Stomach (tissue), 9 donors: ENCODE measurements around the gene RBBP8NL. TPM values are rescaled to one million over a fixed set of nuclear protein-coding genes. Genes with fewer than 3 reads are reported as not detected.

Experiments
- DNase-seq, 2 donors: peaks; one replicate each; pipeline versions ENCODE4 v3.0.0 to v3.0.0-alpha.2; 2013 to 2019
- H3K27ac ChIP-seq, 5 donors: fragments of 200-600 bp in 4 of 5; sonication (generic) in 4 of 5; one replicate each; pipeline ENCODE4 v1.5.1; 2013 to 2019; ENCODE audit warnings: mild to moderate bottlenecking in 1 of 5, moderate library complexity in 1 of 5
- H3K27me3 ChIP-seq, 3 donors: fragments of 200-600 bp; sonication (generic); one replicate each; pipeline ENCODE4 v1.5.1; 2017 to 2019; ENCODE audit warnings: mixed run types in 1 of 3
- H3K36me3 ChIP-seq, 4 donors: fragments of 200-600 bp; sonication (generic); 1 replicate in 3 of 4; 2 replicates in 1 of 4; pipeline ENCODE4 v1.5.1; 2016 to 2019
- H3K4me1 ChIP-seq, 4 donors: fragments of 200-600 bp; sonication (generic); one replicate each; pipeline ENCODE4 v1.5.1; 2016 to 2019
- H3K4me3 ChIP-seq, 4 donors: fragments of 200-600 bp; sonication (generic) in 3 of 4; one replicate each; pipeline ENCODE4 v1.5.1; 2016 to 2019; ENCODE audit warnings: mild to moderate bottlenecking in 1 of 4
- H3K9me3 ChIP-seq, 4 donors: fragments of 200-600 bp; sonication (generic); one replicate each; pipeline ENCODE4 v1.5.1; 2016 to 2019
- CTCF ChIP-seq, 7 experiments: fragments of 450-650 bp in 4 of 7; fragments of 200-600 bp in 3 of 7; sonication (generic) in 3 of 7; IDR thresholded peaks; one replicate each; pipeline ENCODE4 v1.5.1; 2016 to 2019; ENCODE audit warnings: antibody characterized with exemption in 7 of 7, control low read depth in 2 of 7, mild to moderate bottlenecking in 1 of 7
- EP300 ChIP-seq: sonication (generic); formaldehyde crosslinking; IDR thresholded peaks from one replicate; pipeline ENCODE4 v1.6.1; 2017; ENCODE audit warnings: antibody characterized with exemption
- POLR2A ChIP-seq, 4 donors: fragments of 450-650 bp; IDR thresholded peaks; one replicate each; pipeline ENCODE4 v1.6.1; 2016; ENCODE audit warnings: antibody characterized with exemption in 4 of 4, control low read depth in 2 of 4, mild to moderate bottlenecking in 1 of 4, moderate library complexity in 1 of 4
- POLR2AphosphoS5 ChIP-seq, 3 donors: sonication (generic); formaldehyde crosslinking; IDR thresholded peaks; one replicate each; pipeline ENCODE4 v1.6.1; 2016; ENCODE audit warnings: antibody characterized with exemption in 3 of 3
- WGBS, 5 donors: extraction: QIAGEN DNeasy Blood & Tissue Kit in 3 of 5; methylation state at CpG; one replicate each; pipeline versions ENCODE4 v1.1.5 to v1.1.7; 2013 to 2018; 5-methylcytosine and 5-hydroxymethylcytosine counted together
- intact Hi-C: fragments of 100-400 bp; cut with DNase I; formaldehyde crosslinking; loops from one replicate; pipeline ENCODE4 v1.15.1; 2023; ENCODE audit warnings: low total_unique reads
- polyA plus RNA-seq, 3 donors: library from polyadenylated mRNA; stranded (reverse); fragments of 200-250 nt; gene quantifications; one replicate each; pipeline ENCODE4 v1.2.3, GENCODE V29; 2013
- total RNA-seq, 5 donors: library from RNA; depleted of rRNA; stranded (reverse); fragments of >200 nt; gene quantifications; one replicate each; pipeline versions ENCODE4 v1.1.0 to v1.2.3, GENCODE V29; 2014 to 2016
- donor health status: healthy with polysubstance abuse.
- donor health status: Bipolar disorder and iron deficiency.
- donor health status: healthy.

The RBBP8NL gene
- total and polyA plus RNA-seq, 8 donors, result 0.45 to 8.0 (median 2.2) TPM; not detected in 2

DNA sequence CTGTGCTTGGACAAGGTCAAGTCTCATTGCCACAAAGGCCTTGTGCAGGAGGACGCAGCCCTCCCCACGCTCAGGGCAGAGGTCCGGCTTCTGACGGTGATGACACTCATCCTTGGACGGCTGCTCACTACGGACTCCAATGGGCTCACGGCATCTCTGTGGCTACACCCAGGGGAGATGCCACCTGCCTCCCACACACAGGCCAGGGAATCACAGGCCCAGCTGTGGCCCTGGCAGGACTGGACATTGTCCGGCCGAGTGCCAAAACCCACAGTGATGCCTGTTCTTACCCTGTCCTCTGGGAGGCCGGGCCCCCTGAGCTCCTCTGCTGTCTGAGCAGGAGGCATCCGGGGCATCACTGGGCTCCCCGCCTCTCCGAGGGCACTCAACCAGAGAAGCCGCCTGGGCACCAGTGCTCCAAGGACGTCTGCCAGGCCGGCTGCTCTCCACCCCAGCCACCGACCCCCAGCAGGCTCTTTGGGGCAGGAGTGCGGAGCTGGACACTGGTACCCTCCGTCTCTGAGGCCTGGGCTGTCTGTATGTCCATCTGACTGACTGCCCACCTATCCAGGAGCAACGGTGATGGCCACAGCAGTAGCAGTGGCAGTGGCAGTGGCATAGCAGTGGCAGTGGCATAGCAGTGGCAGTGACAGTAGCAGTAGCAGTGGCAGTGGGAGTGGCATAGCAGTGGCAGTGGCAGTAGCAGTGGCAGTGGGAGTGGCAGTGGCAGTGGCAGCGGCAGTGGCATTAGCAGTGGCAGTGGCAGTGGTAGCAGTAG is 1.9 kb downstream of the RBBP8NL start:
- intact Hi-C loops, result no loop called here
- no peak for DNase-seq
- Histone ChIP-seq H3K9me3 (no peaks in the 10 kb centered on the region), H3K27me3 (peaks cover 0 to 38% (median 0%) of the 10 kb centered on the region in 3 donors), H3K27ac (no peak overlapping the region), H3K4me1 (peaks cover 29 to 62% (median 49%) of the 10 kb centered on the region in 4 donors), H3K36me3 (no peaks in the 10 kb centered on the region), H3K4me3 (no peak overlapping the region)
- WGBS, 5 donors, result 79 to 89% (median 86%) methylated on average over 3 to 21 of the region's 21 CpGs
- TF ChIP-seq EP300 (no peak), POLR2A (IDR thresholded peaks at IDR 0.05) (no peak), POLR2AphosphoS5 (IDR thresholded peaks at IDR 0.05) (no peak), CTCF (IDR thresholded peaks at IDR 0.05) (no peak)

DNA sequence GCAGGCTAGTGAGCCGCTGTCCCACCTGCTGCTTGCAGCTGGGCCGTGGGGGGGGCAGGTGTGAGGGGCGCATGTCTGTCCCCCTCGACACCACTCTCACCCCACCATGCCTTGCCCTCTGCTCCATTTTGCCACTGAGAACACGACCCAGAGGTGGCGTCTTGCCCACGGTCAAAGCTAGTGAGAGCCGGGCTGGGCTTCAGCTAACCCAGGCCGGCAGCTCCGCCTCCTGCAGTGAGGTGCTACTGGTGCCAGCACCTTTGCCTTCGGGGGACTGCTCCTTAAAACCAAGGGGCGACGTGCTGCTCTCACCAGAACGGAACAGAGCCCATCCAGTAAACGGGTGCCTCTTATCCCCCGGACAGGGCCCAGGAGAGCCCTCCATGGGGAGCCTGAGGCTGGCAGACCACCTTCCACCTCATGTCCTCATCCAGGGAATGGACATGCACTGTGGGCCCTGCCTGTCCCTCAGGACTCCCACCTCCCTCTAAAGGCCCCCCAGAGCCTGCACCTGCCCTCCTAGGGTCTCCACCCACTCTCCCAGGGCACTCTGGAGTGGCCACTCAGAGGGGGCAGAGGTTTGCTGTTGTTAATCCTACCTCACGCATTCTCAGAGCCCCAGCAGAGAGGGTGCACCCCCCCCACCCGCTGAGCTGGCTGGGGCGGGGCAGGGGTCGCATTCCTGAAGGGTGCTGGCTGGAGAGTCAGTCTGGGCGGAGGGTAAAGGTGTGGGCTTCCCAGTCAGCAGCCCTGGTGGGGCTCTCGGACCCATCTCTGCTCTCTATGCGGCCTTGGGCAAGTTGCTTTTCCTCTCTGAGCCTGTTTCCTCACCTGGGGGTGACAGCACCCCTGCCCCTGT is 2.9 kb downstream of the RBBP8NL start:
- Histone ChIP-seq H3K27ac (no peak overlapping the region), H3K27me3 (peaks cover 0 to 38% (median 0%) of the 10 kb centered on the region in 3 donors), H3K4me3 (no peak overlapping the region), H3K4me1 (peaks cover 19 to 52% (median 39%) of the 10 kb centered on the region in 4 donors), H3K9me3 (no peaks in the 10 kb centered on the region), H3K36me3 (no peaks in the 10 kb centered on the region)
- WGBS, 5 donors, result 37 to 57% (median 46%) methylated on average over 20 to 23 of the region's 23 CpGs
- peak; percentile 52 to 62 for DNase-seq
- TF ChIP-seq EP300, result no peak
- no peak for TF ChIP-seq POLR2AphosphoS5 (IDR thresholded peaks at IDR 0.05)
- intact Hi-C loops, result no loop called here

- intact Hi-C loops, result no loop called here
- WGBS, 5 donors, result 40 to 59% (median 57%) methylated on average over 1 to 10 of the region's 10 CpGs
Measured at GRCh38 chr20:62423326-62423706, 4.0 kb downstream of the RBBP8NL start.

GRCh38 chr20:62422636-62423325 is 4.6 kb downstream of the RBBP8NL start:
- intact Hi-C loops, result no loop called here
- TF ChIP-seq POLR2A (IDR thresholded peaks at IDR 0.05) (no peak), POLR2AphosphoS5 (IDR thresholded peaks at IDR 0.05) (no peak), EP300 (no peak), CTCF (IDR thresholded peaks at IDR 0.05) (no peak)
- DNase-seq, result no peak
- Histone ChIP-seq H3K36me3 (no peaks in the 10 kb centered on the region), H3K4me1 (peaks cover 2 to 35% (median 22%) of the 10 kb centered on the region in 4 donors), H3K4me3 (no peak overlapping the region), H3K27me3 (peaks cover 0 to 41% (median 0%) of the 10 kb centered on the region in 3 donors), H3K27ac (no peak overlapping the region), H3K9me3 (no peaks in the 10 kb centered on the region)
- 85 to 90% (median 87%) methylated on average over 17 to 20 of the region's 20 CpGs for WGBS, 5 donors

More at GRCh38 chr20:62423326-62423706, 4.0 kb downstream of the RBBP8NL start:
- TF ChIP-seq POLR2A (IDR thresholded peaks at IDR 0.05), result no peak
- no peak for TF ChIP-seq POLR2AphosphoS5 (IDR thresholded peaks at IDR 0.05)
- no peak for TF ChIP-seq EP300
- no peak for TF ChIP-seq CTCF (IDR thresholded peaks at IDR 0.05)
- Histone ChIP-seq H3K4me1 (peaks cover 7 to 40% (median 27%) of the 10 kb centered on the region in 4 donors), H3K27ac (no peak overlapping the region), H3K27me3 (peaks cover 0 to 41% (median 0%) of the 10 kb centered on the region in 3 donors), H3K36me3 (no peaks in the 10 kb centered on the region), H3K4me3 (no peak overlapping the region), H3K9me3 (no peaks in the 10 kb centered on the region)
- DNase-seq, result peak in 1 of 2 donors; percentile 32
